IPS-18a (cell line): ENCODE results near the gene RASA1.

Source experiments
- H3K27ac ChIP-seq: one replicate; pipeline ENCODE4 v1.5.1; 2013; ENCODE audit warnings: low read length
- H3K27me3 ChIP-seq: one replicate; pipeline ENCODE4 v1.6.1; 2013; ENCODE audit warnings: mild to moderate bottlenecking, low read length; ENCODE audit not compliant: control insufficient read depth, insufficient read depth
- H3K36me3 ChIP-seq: one replicate; pipeline ENCODE4 v1.6.1; 2013; ENCODE audit warnings: low read depth, low read length; ENCODE audit not compliant: control insufficient read depth
- H3K4me1 ChIP-seq: one replicate; pipeline ENCODE4 v1.6.1; 2013; ENCODE audit warnings: low read depth, low read length; ENCODE audit not compliant: control insufficient read depth
- H3K4me3 ChIP-seq: one replicate; pipeline ENCODE4 v1.5.1; 2013; ENCODE audit warnings: low read length
- H3K9ac ChIP-seq: one replicate; pipeline ENCODE4 v1.6.1; 2013; ENCODE audit warnings: mild to moderate bottlenecking, low read length, moderate library complexity
- H3K9me3 ChIP-seq: one replicate; pipeline ENCODE4 v1.6.1; 2013; ENCODE audit warnings: low read depth, low read length; ENCODE audit not compliant: control insufficient read depth

The RASA1 gene

GRCh38 chr5:87321605-87322004 lies 53.9 kb downstream of the RASA1 start:
- no peak overlapping the region for H3K4me3 ChIP-seq
- no peaks in the 10 kb centered on the region for H3K36me3 ChIP-seq
- H3K27me3 ChIP-seq = no peaks in the 10 kb centered on the region
- no peak overlapping the region for H3K27ac ChIP-seq
- H3K9ac ChIP-seq = no peak overlapping the region
- H3K4me1 ChIP-seq = no peaks in the 10 kb centered on the region
- peaks cover 7% of the 10 kb centered on the region for H3K9me3 ChIP-seq

- peaks cover 7% of the 10 kb centered on the region for H3K9me3 ChIP-seq
- H3K36me3 ChIP-seq = no peaks in the 10 kb centered on the region
- no peaks in the 10 kb centered on the region for H3K4me1 ChIP-seq
- H3K9ac ChIP-seq = no peak overlapping the region
- H3K27me3 ChIP-seq = no peaks in the 10 kb centered on the region
- no peak overlapping the region for H3K4me3 ChIP-seq
- H3K27ac ChIP-seq = no peak overlapping the region
These were observed 54.7 kb downstream of the RASA1 start for GRCh38 chr5:87322381-87322780.

- H3K27ac ChIP-seq = no peak overlapping the region
- H3K4me1 ChIP-seq = no peaks in the 10 kb centered on the region
- H3K9me3 ChIP-seq = no peaks in the 10 kb centered on the region
- H3K9ac ChIP-seq = no peak overlapping the region
- H3K36me3 ChIP-seq = peaks cover 4% of the 10 kb centered on the region
- H3K27me3 ChIP-seq = no peaks in the 10 kb centered on the region
- no peak overlapping the region for H3K4me3 ChIP-seq
These were observed 60.3 kb downstream of the RASA1 start for GRCh38 chr5:87327998-87328397.

GRCh38 chr5:87329114-87329513 lies 61.4 kb downstream of the RASA1 start:
- H3K36me3 ChIP-seq = peaks cover 8% of the 10 kb centered on the region
- no peaks in the 10 kb centered on the region for H3K4me1 ChIP-seq
- no peak overlapping the region for H3K9ac ChIP-seq
- H3K27me3 ChIP-seq = no peaks in the 10 kb centered on the region
- no peak overlapping the region for H3K4me3 ChIP-seq
- H3K27ac ChIP-seq = no peak overlapping the region
- H3K9me3 ChIP-seq = no peaks in the 10 kb centered on the region

GRCh38 chr5:87339986-87340385 lies 72.3 kb downstream of the RASA1 start:
- Histone ChIP-seq H3K9me3 (no peaks in the 10 kb centered on the region), H3K27ac (no peak overlapping the region), H3K4me1 (no peaks in the 10 kb centered on the region), H3K36me3 (peaks cover 21% of the 10 kb centered on the region), H3K4me3 (no peak overlapping the region), H3K27me3 (no peaks in the 10 kb centered on the region), H3K9ac (no peak overlapping the region)

GRCh38 chr5:87340716-87341115 lies 73.0 kb downstream of the RASA1 start:
- H3K27me3 ChIP-seq = no peaks in the 10 kb centered on the region
- no peaks in the 10 kb centered on the region for H3K4me1 ChIP-seq
- no peak overlapping the region for H3K27ac ChIP-seq
- H3K36me3 ChIP-seq = peaks cover 21% of the 10 kb centered on the region
- no peaks in the 10 kb centered on the region for H3K9me3 ChIP-seq
- H3K9ac ChIP-seq = no peak overlapping the region
- H3K4me3 ChIP-seq = no peak overlapping the region

GRCh38 chr5:87347272-87347671 lies 79.6 kb downstream of the RASA1 start:
- no peaks in the 10 kb centered on the region for H3K9me3 ChIP-seq
- no peak overlapping the region for H3K9ac ChIP-seq
- peaks cover 9% of the 10 kb centered on the region for H3K36me3 ChIP-seq
- H3K27me3 ChIP-seq = no peaks in the 10 kb centered on the region
- no peak overlapping the region for H3K27ac ChIP-seq
- H3K4me1 ChIP-seq = no peaks in the 10 kb centered on the region
- H3K4me3 ChIP-seq = no peak overlapping the region

GRCh38 chr5:87347841-87348240 lies 80.2 kb downstream of the RASA1 start:
- no peaks in the 10 kb centered on the region for H3K9me3 ChIP-seq
- no peak overlapping the region for H3K9ac ChIP-seq
- no peaks in the 10 kb centered on the region for H3K27me3 ChIP-seq
- no peaks in the 10 kb centered on the region for H3K4me1 ChIP-seq
- peaks cover 9% of the 10 kb centered on the region for H3K36me3 ChIP-seq
- no peak overlapping the region for H3K27ac ChIP-seq
- H3K4me3 ChIP-seq = no peak overlapping the region

GRCh38 chr5:87354496-87354895 lies 86.8 kb downstream of the RASA1 start:
- Histone ChIP-seq H3K9ac (no peak overlapping the region), H3K9me3 (no peaks in the 10 kb centered on the region), H3K36me3 (peaks cover 6% of the 10 kb centered on the region), H3K4me1 (no peaks in the 10 kb centered on the region), H3K27ac (no peak overlapping the region), H3K27me3 (no peaks in the 10 kb centered on the region), H3K4me3 (no peak overlapping the region)

GRCh38 chr5:87359106-87359505 lies 91.4 kb downstream of the RASA1 start:
- no peaks in the 10 kb centered on the region for H3K9me3 ChIP-seq
- H3K27me3 ChIP-seq = no peaks in the 10 kb centered on the region
- H3K9ac ChIP-seq = no peak overlapping the region
- peaks cover 3% of the 10 kb centered on the region for H3K36me3 ChIP-seq
- no peak overlapping the region for H3K27ac ChIP-seq
- no peaks in the 10 kb centered on the region for H3K4me1 ChIP-seq
- H3K4me3 ChIP-seq = no peak overlapping the region

GRCh38 chr5:87360132-87360531 lies 92.4 kb downstream of the RASA1 start:
- Histone ChIP-seq H3K9ac (no peak overlapping the region), H3K4me1 (no peaks in the 10 kb centered on the region), H3K9me3 (no peaks in the 10 kb centered on the region), H3K36me3 (peaks cover 3% of the 10 kb centered on the region), H3K4me3 (no peak overlapping the region), H3K27ac (no peak overlapping the region), H3K27me3 (no peaks in the 10 kb centered on the region)

- Histone ChIP-seq H3K4me1 (no peaks in the 10 kb centered on the region), H3K9ac (no peak overlapping the region), H3K27ac (no peak overlapping the region)
These were observed 93.4 kb downstream of the RASA1 start for GRCh38 chr5:87361031-87361445.

More at GRCh38 chr5:87361031-87361445, 93.4 kb downstream of the RASA1 start:
- no peak overlapping the region for H3K4me3 ChIP-seq
- no peaks in the 10 kb centered on the region for H3K27me3 ChIP-seq
- no peaks in the 10 kb centered on the region for H3K9me3 ChIP-seq
- peaks cover 2% of the 10 kb centered on the region for H3K36me3 ChIP-seq
